SK-N-SH treated with all-trans-retinoic acid at 6 μM for 48 hours (cell line): ENCODE data around the gene ZNF536.

Experiments
- ATAC-seq: fragments of 200-7000 bp; cut with Tn5 transposase; 3 replicates; pipeline ENCODE4 v1.9.1; 2020; ENCODE audit warnings: mild to moderate bottlenecking, moderate library complexity
- ARNTL ChIP-seq: fragments of 450-650 bp; formaldehyde crosslinking; IDR thresholded peaks from 2 replicates; pipeline ENCODE4 v1.5.0; 2020; ENCODE audit warnings: low read depth, mild to moderate bottlenecking, moderate library complexity, borderline replicate concordance
- BACH2 ChIP-seq: fragments of 250-450 bp; sonication (Bioruptor Pico); IDR thresholded peaks from 2 replicates; pipeline ENCODE4 v1.9.0; 2021; ENCODE audit warnings: mild to moderate bottlenecking, borderline replicate concordance
- ESRRG ChIP-seq: fragments of 250-450 bp; sonication (Bioruptor Pico); IDR thresholded peaks from 2 replicates; pipeline ENCODE4 v1.6.1; 2021; ENCODE audit warnings: mild to moderate bottlenecking
- GLIS3 ChIP-seq: fragments of 250-450 bp; sonication (Bioruptor Pico); IDR thresholded peaks from 2 replicates; pipeline ENCODE4 v1.5.0; 2020; ENCODE audit warnings: mild to moderate bottlenecking, moderate library complexity
- ISL1 ChIP-seq: fragments of 250-450 bp; sonication (Bioruptor Pico); IDR thresholded peaks from 2 replicates; pipeline ENCODE4 v2.1.2; 2022; ENCODE audit warnings: mild to moderate bottlenecking, moderate library complexity
- OSR1 ChIP-seq: fragments of 250-450 bp; sonication (Bioruptor Pico); IDR thresholded peaks from 2 replicates; pipeline ENCODE4 v1.8.0; 2022; ENCODE audit warnings: moderate library complexity, mild to moderate bottlenecking, inconsistent platforms
- PATZ1 ChIP-seq: fragments of 250-450 bp; sonication (Bioruptor Pico); IDR thresholded peaks from 2 replicates; pipeline ENCODE4 v1.8.0; 2020; ENCODE audit warnings: mild to moderate bottlenecking, moderate library complexity, borderline replicate concordance
- PPARA ChIP-seq: fragments of 250-450 bp; sonication (Bioruptor Pico); IDR thresholded peaks from 2 replicates; pipeline ENCODE4 v1.5.0; 2020; ENCODE audit warnings: mild to moderate bottlenecking, borderline replicate concordance
- RARB ChIP-seq: fragments of 250-450 bp; sonication (Bioruptor Pico); IDR thresholded peaks from 2 replicates; pipeline ENCODE4 v1.8.0; 2021; ENCODE audit warnings: mild to moderate bottlenecking, moderate library complexity
- SNAI2 ChIP-seq: fragments of 250-450 bp; sonication (Bioruptor Pico); IDR thresholded peaks from 2 replicates; pipeline ENCODE4 v1.5.0; 2020; ENCODE audit warnings: mild to moderate bottlenecking, moderate library complexity
- TCF4 ChIP-seq: fragments of 250-450 bp; sonication (Bioruptor Pico); IDR thresholded peaks from 2 replicates; pipeline ENCODE4 v1.8.0; 2021; ENCODE audit warnings: mild to moderate bottlenecking, moderate library complexity, borderline replicate concordance
- TOX ChIP-seq: fragments of 250-450 bp; sonication (Bioruptor Pico); IDR thresholded peaks from 2 replicates; pipeline ENCODE4 v1.8.0; 2021; ENCODE audit warnings: mild to moderate bottlenecking, moderate library complexity, borderline replicate concordance
- TSHZ2 ChIP-seq: fragments of 250-450 bp; sonication (Bioruptor Pico); IDR thresholded peaks from 2 replicates; pipeline ENCODE4 v1.5.0; 2020; ENCODE audit warnings: mild to moderate bottlenecking, moderate library complexity
- ZC3H10 ChIP-seq: fragments of 250-450 bp; sonication (Bioruptor Pico); IDR thresholded peaks from 2 replicates; pipeline ENCODE4 v1.5.1; 2021; ENCODE audit warnings: mild to moderate bottlenecking, moderate library complexity
- ZFP3 ChIP-seq: fragments of 250-450 bp; sonication (Bioruptor Pico); IDR thresholded peaks from 2 replicates; pipeline ENCODE4 v1.5.0; 2020; ENCODE audit warnings: mild to moderate bottlenecking, moderate library complexity
- ZFP30 ChIP-seq: fragments of 450-650 bp; formaldehyde crosslinking; IDR thresholded peaks from 2 replicates; pipeline ENCODE4 v1.5.0; 2022; ENCODE audit warnings: mild to moderate bottlenecking, moderate library complexity
- ZNF565 ChIP-seq: fragments of 450-650 bp; formaldehyde crosslinking; conservative IDR thresholded peaks from 2 replicates; pipeline ENCODE4 v1.5.0; 2020; ENCODE audit warnings: low read depth, mild to moderate bottlenecking, moderate library complexity
- ZNF70 ChIP-seq: fragments of 450-650 bp; formaldehyde crosslinking; IDR thresholded peaks from 2 replicates; pipeline ENCODE4 v1.5.0; 2020; ENCODE audit warnings: mild to moderate bottlenecking, moderate library complexity
- ZNF8 ChIP-seq: fragments of 450-650 bp; formaldehyde crosslinking; IDR thresholded peaks from 2 replicates; pipeline ENCODE4 v1.5.0; 2020; ENCODE audit warnings: mild to moderate bottlenecking, moderate library complexity
- TF ChIP-seq, protein P1 (sequence below): fragments of 250-450 bp; sonication (Bioruptor Pico); IDR thresholded peaks from 2 replicates; pipeline ENCODE4 v1.5.1; 2021; ENCODE audit warnings: mild to moderate bottlenecking, moderate library complexity
- TF ChIP-seq, protein P2 (sequence below): fragments of 250-450 bp; sonication (Bioruptor Pico); IDR thresholded peaks from 2 replicates; pipeline ENCODE4 v1.8.0; 2021; ENCODE audit warnings: low read depth, mild to moderate bottlenecking, moderate library complexity, borderline replicate concordance

ZNF536 gene

DNA sequence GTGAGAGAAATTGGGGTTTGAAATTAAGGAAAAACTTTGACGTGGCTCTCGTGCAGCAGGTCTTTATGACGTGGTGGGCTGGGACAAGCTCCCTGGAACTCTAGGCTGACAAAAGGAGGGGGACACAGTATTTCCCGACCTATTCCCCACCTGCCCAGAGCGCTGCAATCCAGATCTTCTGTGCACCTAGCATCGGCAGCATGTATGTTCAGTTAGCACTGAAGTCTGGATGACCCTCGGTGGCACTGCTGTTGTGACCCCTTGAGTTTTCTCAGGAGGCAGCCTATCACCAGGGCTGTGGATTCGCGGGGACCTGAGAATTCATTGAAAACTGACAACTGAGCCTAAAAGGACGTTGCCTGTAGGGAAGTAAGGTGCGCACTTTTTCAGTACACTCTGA, 9.1 kb upstream of the ZNF536 start:
- no peak for ATAC-seq
- TF ChIP-seq RARB (CRISPR knock-in tag) = no peak

DNA sequence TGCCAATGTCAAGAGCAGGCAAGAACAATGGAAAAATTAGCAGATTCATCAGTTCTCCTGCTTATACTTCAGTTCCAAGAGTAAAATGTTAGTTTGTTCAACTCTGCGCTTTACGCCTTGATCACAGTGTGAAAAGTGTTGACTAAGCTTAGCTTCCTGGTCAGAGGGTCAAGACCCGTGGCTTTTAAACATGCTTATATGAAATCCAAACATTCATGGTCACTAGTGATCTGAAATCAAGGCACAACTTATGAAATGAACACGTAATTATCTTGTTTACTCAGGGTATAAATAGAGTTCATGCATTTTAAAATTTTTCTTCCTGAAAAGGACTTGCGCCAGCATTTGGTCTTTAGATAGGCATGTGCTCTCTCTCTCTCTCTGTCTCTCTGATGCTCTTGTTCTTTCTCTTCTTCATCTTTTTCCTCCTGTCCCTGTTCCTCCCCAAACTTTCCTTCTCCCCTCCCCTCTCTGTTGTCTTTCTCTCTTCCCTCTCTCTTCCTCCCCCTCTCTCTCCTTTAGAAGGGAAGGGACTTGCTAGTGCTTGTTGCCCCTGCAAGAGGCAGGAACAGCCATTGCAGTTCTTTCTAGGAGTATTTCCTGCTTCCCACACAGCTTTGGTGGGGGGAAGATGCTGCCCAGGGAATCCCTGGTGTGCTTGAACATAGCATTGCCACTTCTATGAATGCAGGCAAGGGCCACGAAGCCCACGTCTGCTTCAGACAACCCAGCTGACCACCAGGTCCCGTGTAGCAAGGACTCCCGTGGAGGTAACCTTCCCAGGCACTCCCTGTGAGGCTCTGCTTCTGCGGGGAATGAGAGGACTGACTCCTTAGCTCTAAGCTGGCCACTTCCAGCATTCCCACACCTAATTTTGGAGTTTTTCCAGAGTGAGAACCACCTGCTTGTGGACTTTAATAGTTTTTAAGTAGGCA, 7.1 kb upstream of the ZNF536 start:
- no peak for ATAC-seq
- TF ChIP-seq ESRRG (no peak), SNAI2 (CRISPR knock-in tag) (no peak), BACH2 (CRISPR knock-in tag) (no peak)
- TF ChIP-seq, protein P1, sequence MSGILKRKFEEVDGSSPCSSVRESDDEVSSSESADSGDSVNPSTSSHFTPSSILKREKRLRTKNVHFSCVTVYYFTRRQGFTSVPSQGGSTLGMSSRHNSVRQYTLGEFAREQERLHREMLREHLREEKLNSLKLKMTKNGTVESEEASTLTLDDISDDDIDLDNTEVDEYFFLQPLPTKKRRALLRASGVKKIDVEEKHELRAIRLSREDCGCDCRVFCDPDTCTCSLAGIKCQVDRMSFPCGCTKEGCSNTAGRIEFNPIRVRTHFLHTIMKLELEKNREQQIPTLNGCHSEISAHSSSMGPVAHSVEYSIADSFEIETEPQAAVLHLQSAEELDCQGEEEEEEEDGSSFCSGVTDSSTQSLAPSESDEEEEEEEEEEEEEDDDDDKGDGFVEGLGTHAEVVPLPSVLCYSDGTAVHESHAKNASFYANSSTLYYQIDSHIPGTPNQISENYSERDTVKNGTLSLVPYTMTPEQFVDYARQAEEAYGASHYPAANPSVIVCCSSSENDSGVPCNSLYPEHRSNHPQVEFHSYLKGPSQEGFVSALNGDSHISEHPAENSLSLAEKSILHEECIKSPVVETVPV (CRISPR knock-in tag) = no peak
- TF ChIP-seq, all 23 proteins: peak for 0

GRCh38 chr19:30366282-30366681, 5.9 kb upstream of the ZNF536 start:
- TF ChIP-seq PPARA = no peak
- no peak for TF ChIP-seq TSHZ2 (CRISPR knock-in tag)
- TF ChIP-seq RARB (CRISPR knock-in tag) = no peak
- TF ChIP-seq ARNTL = no peak
- no peak for TF ChIP-seq ZFP30 (CRISPR knock-in tag)
- TF ChIP-seq ZC3H10 (CRISPR knock-in tag) = no peak
- no peak for TF ChIP-seq ZNF565
- TF ChIP-seq, protein P2, sequence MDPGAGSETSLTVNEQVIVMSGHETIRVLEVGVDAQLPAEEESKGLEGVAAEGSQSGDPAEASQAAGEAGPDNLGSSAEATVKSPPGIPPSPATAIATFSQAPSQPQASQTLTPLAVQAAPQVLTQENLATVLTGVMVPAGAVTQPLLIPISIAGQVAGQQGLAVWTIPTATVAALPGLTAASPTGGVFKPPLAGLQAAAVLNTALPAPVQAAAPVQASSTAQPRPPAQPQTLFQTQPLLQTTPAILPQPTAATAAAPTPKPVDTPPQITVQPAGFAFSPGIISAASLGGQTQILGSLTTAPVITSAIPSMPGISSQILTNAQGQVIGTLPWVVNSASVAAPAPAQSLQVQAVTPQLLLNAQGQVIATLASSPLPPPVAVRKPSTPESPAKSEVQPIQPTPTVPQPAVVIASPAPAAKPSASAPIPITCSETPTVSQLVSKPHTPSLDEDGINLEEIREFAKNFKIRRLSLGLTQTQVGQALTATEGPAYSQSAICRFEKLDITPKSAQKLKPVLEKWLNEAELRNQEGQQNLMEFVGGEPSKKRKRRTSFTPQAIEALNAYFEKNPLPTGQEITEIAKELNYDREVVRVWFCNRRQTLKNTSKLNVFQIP (CRISPR knock-in tag) = no peak
- TF ChIP-seq TOX (CRISPR knock-in tag) = no peak
- no peak for TF ChIP-seq SNAI2 (CRISPR knock-in tag)
- no peak for TF ChIP-seq ZNF70 (CRISPR knock-in tag)
- no peak for TF ChIP-seq OSR1 (CRISPR knock-in tag)
- TF ChIP-seq TCF4 (CRISPR knock-in tag) = no peak
- TF ChIP-seq PATZ1 (CRISPR knock-in tag) = no peak
- no peak for TF ChIP-seq ISL1 (CRISPR knock-in tag)
- TF ChIP-seq ZNF8 (CRISPR knock-in tag) = no peak
- no peak for TF ChIP-seq GLIS3 (CRISPR knock-in tag)
- TF ChIP-seq ZFP3 (CRISPR knock-in tag) = no peak
- no peak for TF ChIP-seq BACH2 (CRISPR knock-in tag)
- TF ChIP-seq, all 23 proteins: peak for 0

DNA sequence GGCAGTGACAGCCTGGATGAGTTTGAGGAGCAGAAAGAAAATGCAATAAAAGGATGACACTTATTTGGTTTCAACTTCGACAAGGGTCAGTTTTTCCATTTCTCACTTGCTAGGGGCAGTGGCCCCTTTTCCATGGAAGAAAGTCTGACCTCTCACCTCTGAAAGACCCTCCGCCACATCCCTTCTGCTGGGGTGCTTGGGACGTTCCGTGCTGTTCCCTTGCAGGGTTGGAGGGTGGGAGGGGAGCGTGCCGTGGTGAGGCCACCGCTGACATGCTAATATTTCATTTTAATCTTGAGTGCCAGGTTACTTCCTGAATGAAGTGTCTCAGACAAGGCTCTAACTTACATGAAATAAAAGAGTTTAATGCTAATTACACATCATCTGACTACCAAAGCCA, 5.2 kb upstream of the ZNF536 start:
- ATAC-seq = no peak
- TF ChIP-seq ZNF8 (CRISPR knock-in tag) = no peak
- TF ChIP-seq, protein P1 (CRISPR knock-in tag) = no peak
- no peak for TF ChIP-seq ESRRG
- no peak for TF ChIP-seq SNAI2 (CRISPR knock-in tag)
- TF ChIP-seq TSHZ2 (CRISPR knock-in tag) = no peak
- no peak for TF ChIP-seq PPARA
- TF ChIP-seq, protein P2 (CRISPR knock-in tag) = no peak
- no peak for TF ChIP-seq ZNF70 (CRISPR knock-in tag)
- no peak for TF ChIP-seq BACH2 (CRISPR knock-in tag)
- no peak for TF ChIP-seq ZC3H10 (CRISPR knock-in tag)

More at GRCh38 chr19:30366282-30366681, 5.9 kb upstream of the ZNF536 start:
- ATAC-seq = no peak
